OCI-M1 (cell line): Measurements from ENCODE around the gene PLA2G4F.
A peak's percentile ranks its signal among the peaks of the same experiment; 100 is the strongest.

Experiments
- DNase-seq: peaks from one replicate; lab custom pipeline; 2025; lab: John Stamatoyannopoulos, UW

The PLA2G4F gene

GRCh38 chr15:42156243-42156922 lies at the start of gene PLA2G4F:
PLA2G4F (minus strand) TSS chr15:42156636; CDS start chr15:42156549, 87 bp downstream.
- DNase-seq: no peak

GRCh38 chr15:42203891-42204290 lies 47.5 kb upstream of the PLA2G4F start:
- DNase-seq: no peak

GRCh38 chr15:42202653-42203052 lies 46.2 kb upstream of the PLA2G4F start:
- no peak for DNase-seq

GRCh38 chr15:42201801-42202200 lies 45.4 kb upstream of the PLA2G4F start:
- no peak for DNase-seq

- no peak for DNase-seq
These were observed 42.7 kb upstream of the PLA2G4F start for GRCh38 chr15:42199126-42199525.

GRCh38 chr15:42198516-42198915 lies 42.1 kb upstream of the PLA2G4F start:
- DNase-seq: no peak

GRCh38 chr15:42194513-42194912 lies 38.1 kb upstream of the PLA2G4F start:
- DNase-seq: peak; percentile 16

- no peak for DNase-seq
These were observed 36.9 kb upstream of the PLA2G4F start for GRCh38 chr15:42193383-42193782.

- DNase-seq: no peak
These were observed 35.3 kb upstream of the PLA2G4F start for GRCh38 chr15:42191610-42192346.

- DNase-seq: no peak
These were observed 33.9 kb upstream of the PLA2G4F start for GRCh38 chr15:42190370-42190769.

GRCh38 chr15:42185801-42186200 lies 29.4 kb upstream of the PLA2G4F start:
- DNase-seq: no peak

GRCh38 chr15:42184736-42185135 lies 28.3 kb upstream of the PLA2G4F start:
- DNase-seq: no peak

- no peak for DNase-seq
These were observed 27.9 kb upstream of the PLA2G4F start for GRCh38 chr15:42184296-42184695.

GRCh38 chr15:42182961-42183360 lies 26.5 kb upstream of the PLA2G4F start:
- peak; percentile 10 for DNase-seq

- peak; percentile 4 for DNase-seq
These were observed 26.0 kb upstream of the PLA2G4F start for GRCh38 chr15:42182328-42182886.

GRCh38 chr15:42178056-42178455 lies 21.6 kb upstream of the PLA2G4F start:
- no peak for DNase-seq

GRCh38 chr15:42175671-42176070 lies 19.2 kb upstream of the PLA2G4F start:
- DNase-seq: no peak

GRCh38 chr15:42172475-42172874 lies 16.0 kb upstream of the PLA2G4F start:
- DNase-seq: no peak

- peak; percentile 5 for DNase-seq
These were observed 15.4 kb upstream of the PLA2G4F start for GRCh38 chr15:42171795-42172194.

- peak; percentile 14 for DNase-seq
These were observed 14.7 kb upstream of the PLA2G4F start for GRCh38 chr15:42171122-42171521.

- no peak for DNase-seq
These were observed 9.9 kb upstream of the PLA2G4F start for GRCh38 chr15:42166225-42166940.

GRCh38 chr15:42165106-42165505 lies 8.7 kb upstream of the PLA2G4F start:
- DNase-seq: no peak
